Measurements from ENCODE around the gene DSG3. TPM values are rescaled to one million over a fixed set of nuclear protein-coding genes. Genes with fewer than 3 reads are reported as not detected.

Gene DSG3
- polyA plus RNA-seq, 1 donor (not counting 4 experiments of a cell fraction or from before 2014, with no cell fraction given): 259 TPM

DNA sequence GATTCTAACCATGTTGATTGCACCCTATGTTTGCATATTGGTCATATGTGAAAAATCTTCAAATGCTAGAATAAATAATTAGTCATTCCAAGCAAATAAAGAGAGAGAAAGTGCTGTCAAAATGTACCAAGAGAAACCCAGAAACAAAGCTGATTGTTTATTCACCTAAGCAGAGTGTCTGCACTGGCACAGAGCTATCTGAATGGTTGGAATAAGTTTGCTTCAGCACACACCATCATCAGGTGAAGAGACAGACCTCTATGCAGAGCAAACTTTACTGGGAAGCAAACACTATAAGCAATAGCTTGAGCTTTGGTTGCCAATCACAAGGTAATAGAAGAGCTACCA, 45.5 kb upstream of the DSG3 start:
- H3K36me3 ChIP-seq (ENCODE audit: control insufficient read depth in 2 of 2, extremely low read depth in 1 of 2, insufficient read depth in 2 of 2, low read length in 2 of 2): no peaks in the 10 kb centered on the region
- DNase-seq (ENCODE audit: low read depth, low spot score) (no peak), FAIRE-seq (no peak)
- H3K79me2 ChIP-seq (ENCODE audit: control insufficient read depth, insufficient read depth, low read length): no peaks in the 10 kb centered on the region
- no peaks in the 10 kb centered on the region for H4K20me1 ChIP-seq (ENCODE audit: control insufficient read depth, extremely low read depth, insufficient read depth, low read length)
- H3K4me3 ChIP-seq (ENCODE audit: control insufficient read depth in 2 of 3, extremely low read depth in 1 of 3, insufficient read depth in 2 of 3, low read depth in 1 of 3, low read length in 3 of 3): no peak overlapping the region
- no peaks in the 10 kb centered on the region for H3K4me1 ChIP-seq (ENCODE audit: control insufficient read depth, extremely low read depth, insufficient read depth, low read length)
- no peaks in the 10 kb centered on the region for H3K9me3 ChIP-seq (ENCODE audit: control insufficient read depth, low read depth, low read length)
- no peak overlapping the region for H2AFZ ChIP-seq (ENCODE audit: control insufficient read depth, low read length)
- H3K27ac ChIP-seq (ENCODE audit: control insufficient read depth, insufficient read depth, low read length): no peak overlapping the region
- no peak for TF ChIP-seq CTCF (optimal IDR thresholded peaks at IDR 0.05 in 1 of 3, IDR thresholded peaks at IDR 0.05 in 1 of 3, conservative IDR thresholded peaks at IDR 0.05 in 1 of 3; ENCODE audit: extremely low read depth in 1 of 3, insufficient read depth in 2 of 3, low read length in 3 of 3)
- no peak for TF ChIP-seq EZH2 (IDR thresholded peaks at IDR 0.05; ENCODE audit: low read length)
- H3K9ac ChIP-seq (ENCODE audit: control insufficient read depth, extremely low read depth, insufficient read depth, low read length): no peak overlapping the region
- no peaks in the 10 kb centered on the region for H3K27me3 ChIP-seq (ENCODE audit: control insufficient read depth, extremely low read depth, insufficient read depth, low read length)
- H3K9me1 ChIP-seq (ENCODE audit: control insufficient read depth, extremely low read depth, insufficient read depth, low read length): no peaks in the 10 kb centered on the region
- H3K4me2 ChIP-seq (ENCODE audit: control insufficient read depth, extremely low read depth, insufficient read depth, low read depth, low read length): no peak overlapping the region
- dilution Hi-C loops (cut with MboI; ENCODE audit: extremely low pct_ligation_motif_present, low sequenced_read_pairs): no loop called here

GRCh38 chr18:31403409-31403808, 44.1 kb upstream of the DSG3 start:
- H3K4me1 ChIP-seq (ENCODE audit: control insufficient read depth, extremely low read depth, insufficient read depth, low read length): peaks cover 3% of the 10 kb centered on the region
- H3K27ac ChIP-seq (ENCODE audit: control insufficient read depth, insufficient read depth, low read length): no peak overlapping the region
- H3K4me3 ChIP-seq (ENCODE audit: control insufficient read depth in 2 of 3, extremely low read depth in 1 of 3, insufficient read depth in 2 of 3, low read depth in 1 of 3, low read length in 3 of 3): no peak overlapping the region
- no peaks in the 10 kb centered on the region for H3K9me3 ChIP-seq (ENCODE audit: control insufficient read depth, low read depth, low read length)
- no peak overlapping the region for H2AFZ ChIP-seq (ENCODE audit: control insufficient read depth, low read length)
- H3K9me1 ChIP-seq (ENCODE audit: control insufficient read depth, extremely low read depth, insufficient read depth, low read length): no peaks in the 10 kb centered on the region
- no peaks in the 10 kb centered on the region for H3K27me3 ChIP-seq (ENCODE audit: control insufficient read depth, extremely low read depth, insufficient read depth, low read length)
- DNase-seq (ENCODE audit: low read depth, low spot score): no peak
- TF ChIP-seq CTCF (optimal IDR thresholded peaks at IDR 0.05 in 1 of 3, IDR thresholded peaks at IDR 0.05 in 1 of 3, conservative IDR thresholded peaks at IDR 0.05 in 1 of 3; ENCODE audit: extremely low read depth in 1 of 3, insufficient read depth in 2 of 3, low read length in 3 of 3) (no peak), EZH2 (IDR thresholded peaks at IDR 0.05; ENCODE audit: low read length) (no peak)
- no peaks in the 10 kb centered on the region for H3K36me3 ChIP-seq (ENCODE audit: control insufficient read depth in 2 of 2, extremely low read depth in 1 of 2, insufficient read depth in 2 of 2, low read length in 2 of 2)
- no peaks in the 10 kb centered on the region for H3K79me2 ChIP-seq (ENCODE audit: control insufficient read depth, insufficient read depth, low read length)
- H3K9ac ChIP-seq (ENCODE audit: control insufficient read depth, extremely low read depth, insufficient read depth, low read length): no peak overlapping the region
- dilution Hi-C loops (cut with MboI; ENCODE audit: extremely low pct_ligation_motif_present, low sequenced_read_pairs): no loop called here
- no peaks in the 10 kb centered on the region for H4K20me1 ChIP-seq (ENCODE audit: control insufficient read depth, extremely low read depth, insufficient read depth, low read length)
- no peak for FAIRE-seq
- H3K4me2 ChIP-seq (ENCODE audit: control insufficient read depth, extremely low read depth, insufficient read depth, low read depth, low read length): no peak overlapping the region
